Natural killer cell (primary cell): ENCODE data around the gene OR10A3. TPM values are rescaled to one million over a fixed set of nuclear protein-coding genes. Genes with fewer than 3 reads are reported as not detected.

Experiments used
- ATAC-seq, 3 donors: fragments of 150-1000 bp in 2 of 3; fragments of 200-7000 bp in 1 of 3; cut with Tn5 transposase; 1 replicate in 1 of 3; 2 replicates in 2 of 3; pipeline ENCODE4 v1.10.0; 2021; ENCODE audit warnings: mild to moderate bottlenecking in 2 of 3, moderate library complexity in 2 of 3
- DNase-seq, 2 donors: peaks; one replicate each; pipeline versions ENCODE4 v3.0.0 to v3.0.0-alpha.2; 2013 to 2021; ENCODE audit warnings: mixed read lengths in 1 of 2
- H3K27ac ChIP-seq: one replicate; pipeline ENCODE4 v1.5.1; 2013; ENCODE audit warnings: mild to moderate bottlenecking, low read length
- H3K27me3 ChIP-seq: one replicate; pipeline ENCODE4 v1.6.1; 2013; ENCODE audit warnings: low read length; ENCODE audit not compliant: control insufficient read depth, insufficient read depth
- H3K36me3 ChIP-seq: one replicate; pipeline ENCODE4 v1.6.1; 2013; ENCODE audit warnings: low read length; ENCODE audit not compliant: control insufficient read depth, insufficient read depth
- H3K4me1 ChIP-seq: one replicate; pipeline ENCODE4 v1.6.1; 2013; ENCODE audit warnings: low read length; ENCODE audit not compliant: control insufficient read depth, insufficient read depth
- H3K4me3 ChIP-seq: one replicate; pipeline ENCODE4 v1.5.1; 2013; ENCODE audit warnings: low read length
- H3K9me3 ChIP-seq: one replicate; pipeline ENCODE4 v1.6.1; 2013; ENCODE audit warnings: low read length; ENCODE audit not compliant: control insufficient read depth, insufficient read depth
- H3K27ac Mint-ChIP-seq, 2 donors: one replicate each; pipeline ENCODE4 v1.8.0; 2022; ENCODE audit warnings: mild to moderate bottlenecking in 2 of 2, mixed read lengths in 2 of 2, moderate library complexity in 1 of 2
- H3K27me3 Mint-ChIP-seq, 2 donors: one replicate each; pipeline ENCODE4 v1.8.0; 2022; ENCODE audit warnings: low read depth in 2 of 2, mixed read lengths in 2 of 2
- H3K36me3 Mint-ChIP-seq: one replicate; pipeline ENCODE4 v1.8.0; 2022; ENCODE audit warnings: mixed read lengths
- H3K4me1 Mint-ChIP-seq, 2 donors: one replicate each; pipeline ENCODE4 v1.8.0; 2022; ENCODE audit warnings: mixed read lengths in 2 of 2
- H3K4me3 Mint-ChIP-seq: one replicate; pipeline ENCODE4 v1.8.0; 2022; ENCODE audit warnings: mild to moderate bottlenecking, moderate library complexity, mixed read lengths
- H3K9me3 Mint-ChIP-seq, 2 donors: one replicate each; pipeline ENCODE4 v1.8.0; 2022; ENCODE audit warnings: mixed read lengths in 2 of 2
- WGBS: methylation state at CpG from one replicate; pipeline ENCODE4 v1.1.7; 2013; ENCODE audit warnings: missing lambda C conversion rate; ENCODE audit not compliant: insufficient coverage; 5-methylcytosine and 5-hydroxymethylcytosine counted together
- intact Hi-C: fragments of 100-400 bp; cut with micrococcal nuclease; formaldehyde crosslinking; loops from one replicate; pipeline ENCODE4 v1.14.2; 2022
- total RNA-seq, 4 donors: library from RNA; stranded (reverse); fragments of 120-200 nt in 1 of 4; gene quantifications; one replicate each; pipeline versions ENCODE4 v1.2.3 to v1.2.4, GENCODE V29; 2013 to 2022
- TF ChIP-seq, protein P1 (sequence below): fragments of 200-600 bp; IDR thresholded peaks from one replicate; pipeline ENCODE4 v1.8.0; 2022; ENCODE audit warnings: antibody characterized with exemption

OR10A3 gene
- total RNA-seq, 3 donors from 2014 or later (not counting 1 experiment from before 2014, with no cell fraction given): not detected

DNA sequence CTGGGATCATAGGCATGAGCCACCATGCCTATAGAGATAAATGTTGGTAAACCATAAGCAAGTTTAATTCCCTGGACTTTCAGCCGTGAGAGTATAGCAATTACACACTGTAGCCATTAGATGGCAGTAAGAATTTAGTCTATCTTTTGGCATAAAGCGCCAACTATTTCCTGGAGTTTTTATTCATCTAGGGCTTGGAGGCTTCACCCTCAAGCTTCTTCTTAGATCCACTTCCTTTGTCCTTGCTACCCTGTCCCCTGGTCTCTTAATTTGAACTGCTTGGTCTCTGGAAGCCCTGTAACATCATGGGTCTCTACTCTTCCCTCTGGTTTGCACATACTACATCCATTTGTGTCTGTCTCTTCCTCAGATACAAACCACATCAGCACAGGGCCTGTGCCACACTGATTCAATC, 48.7 kb downstream of the OR10A3 start:
- intact Hi-C loops: loop anchor here (2.0 kb wide), 1 partner anchor 94 kb away; the partner anchor contains the start of gene EIF3F
- H3K9me3 ChIP-seq: no peaks in the 10 kb centered on the region
- Mint-ChIP-seq H3K4me1 (no peaks in the 10 kb centered on the region), H3K27me3 (peaks cover 0 to 33% of the 10 kb centered on the region in 2 donors), H3K27ac (no peak overlapping the region), H3K9me3 (no peaks in the 10 kb centered on the region), H3K4me3 (no peak overlapping the region), H3K36me3 (no peaks in the 10 kb centered on the region)
- no peaks in the 10 kb centered on the region for H3K4me1 ChIP-seq
- no peak overlapping the region for H3K4me3 ChIP-seq
- peak in 1 of 2 donors; percentile 58 for DNase-seq
- H3K36me3 ChIP-seq: no peaks in the 10 kb centered on the region
- ATAC-seq: peak in 2 of 3 donors; percentile 52 to 68
- TF ChIP-seq, protein P1, sequence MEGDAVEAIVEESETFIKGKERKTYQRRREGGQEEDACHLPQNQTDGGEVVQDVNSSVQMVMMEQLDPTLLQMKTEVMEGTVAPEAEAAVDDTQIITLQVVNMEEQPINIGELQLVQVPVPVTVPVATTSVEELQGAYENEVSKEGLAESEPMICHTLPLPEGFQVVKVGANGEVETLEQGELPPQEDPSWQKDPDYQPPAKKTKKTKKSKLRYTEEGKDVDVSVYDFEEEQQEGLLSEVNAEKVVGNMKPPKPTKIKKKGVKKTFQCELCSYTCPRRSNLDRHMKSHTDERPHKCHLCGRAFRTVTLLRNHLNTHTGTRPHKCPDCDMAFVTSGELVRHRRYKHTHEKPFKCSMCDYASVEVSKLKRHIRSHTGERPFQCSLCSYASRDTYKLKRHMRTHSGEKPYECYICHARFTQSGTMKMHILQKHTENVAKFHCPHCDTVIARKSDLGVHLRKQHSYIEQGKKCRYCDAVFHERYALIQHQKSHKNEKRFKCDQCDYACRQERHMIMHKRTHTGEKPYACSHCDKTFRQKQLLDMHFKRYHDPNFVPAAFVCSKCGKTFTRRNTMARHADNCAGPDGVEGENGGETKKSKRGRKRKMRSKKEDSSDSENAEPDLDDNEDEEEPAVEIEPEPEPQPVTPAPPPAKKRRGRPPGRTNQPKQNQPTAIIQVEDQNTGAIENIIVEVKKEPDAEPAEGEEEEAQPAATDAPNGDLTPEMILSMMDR: no peak
- no peak overlapping the region for H3K27ac ChIP-seq
- WGBS: 14% methylated on average over 2 of the region's 2 CpGs
- H3K27me3 ChIP-seq: no peaks in the 10 kb centered on the region

DNA sequence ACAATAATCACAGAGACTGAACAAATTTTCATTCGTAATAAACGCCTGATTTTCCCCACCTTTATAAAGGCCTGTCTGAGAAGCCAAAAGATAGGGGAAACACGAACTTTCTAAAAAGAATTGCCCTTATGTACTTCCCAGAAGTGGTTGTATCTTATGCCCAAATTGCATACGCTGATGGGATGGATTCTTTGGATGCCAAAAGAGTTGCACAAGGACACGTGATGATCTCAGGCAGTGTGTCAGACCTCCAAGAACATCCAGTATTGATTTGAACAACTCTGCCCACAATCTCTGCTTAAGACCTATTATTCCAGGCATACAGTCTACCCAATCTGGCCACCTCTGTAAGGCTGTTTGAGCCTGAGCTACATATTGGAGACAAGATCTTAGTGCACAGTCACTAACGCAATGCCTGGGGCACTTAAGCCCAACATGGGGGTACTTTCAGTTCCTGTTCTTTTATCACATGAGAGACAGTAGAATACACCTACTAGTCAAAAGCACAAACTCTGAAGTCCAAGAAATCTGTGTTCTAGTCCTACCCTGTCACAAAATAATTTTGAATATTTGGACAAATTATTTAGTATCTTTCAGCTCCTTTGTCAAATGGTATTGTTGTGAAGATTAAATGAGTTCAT, 49.3 kb downstream of the OR10A3 start:
- WGBS: 66% methylated on average over 6 of the region's 6 CpGs
- Histone ChIP-seq H3K4me1 (no peaks in the 10 kb centered on the region), H3K36me3 (no peaks in the 10 kb centered on the region), H3K27ac (no peak overlapping the region), H3K4me3 (no peak overlapping the region), H3K27me3 (no peaks in the 10 kb centered on the region), H3K9me3 (no peaks in the 10 kb centered on the region)
- Mint-ChIP-seq H3K27me3 (peaks cover 0 to 33% of the 10 kb centered on the region in 2 donors), H3K9me3 (no peaks in the 10 kb centered on the region), H3K27ac (no peak overlapping the region), H3K4me3 (no peak overlapping the region), H3K4me1 (no peaks in the 10 kb centered on the region), H3K36me3 (no peaks in the 10 kb centered on the region)
- ATAC-seq (no peak), DNase-seq (no peak)
- TF ChIP-seq, protein P1: no peak
- intact Hi-C loops: loop anchor here (2.0 kb wide), 1 partner anchor 95 kb away; the partner anchor contains the start of gene EIF3F

DNA sequence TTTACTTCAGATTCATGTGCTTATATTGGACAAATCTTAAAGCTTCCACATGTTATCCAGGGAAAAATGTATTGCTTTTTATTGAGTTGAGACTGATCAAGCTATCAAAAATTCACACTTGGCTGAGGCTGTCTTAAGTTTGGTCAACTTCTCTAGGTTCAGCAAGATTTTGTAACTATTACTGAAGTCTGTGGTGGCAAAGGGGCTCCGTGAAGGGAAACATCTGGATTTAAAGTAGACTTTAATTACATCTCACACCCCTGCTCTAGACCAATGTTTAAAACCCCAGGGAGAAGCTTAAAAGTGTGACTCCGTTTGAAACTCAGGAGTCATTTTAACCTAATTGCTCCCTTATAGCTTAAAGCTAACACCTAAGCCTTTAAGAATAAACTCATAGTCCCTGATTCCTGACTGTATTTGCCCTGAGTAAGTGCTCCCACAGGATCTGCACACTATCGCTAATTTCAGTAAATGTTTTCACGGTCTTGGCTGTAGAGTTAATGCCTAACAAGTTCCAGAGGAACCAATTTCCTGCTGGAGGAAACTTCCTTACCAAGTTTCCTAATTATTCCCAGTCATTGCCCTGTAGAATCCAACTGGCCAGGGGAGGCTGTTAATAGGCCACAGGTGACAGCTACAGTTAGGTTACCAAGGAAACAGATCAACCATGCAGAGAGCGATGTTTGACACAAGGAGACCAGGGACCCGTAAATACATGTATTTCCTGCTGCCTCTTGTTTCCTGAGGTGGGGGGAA, 50.9 kb downstream of the OR10A3 start:
- Mint-ChIP-seq H3K9me3 (no peaks in the 10 kb centered on the region), H3K4me1 (no peaks in the 10 kb centered on the region), H3K36me3 (no peaks in the 10 kb centered on the region), H3K27ac (no peak overlapping the region), H3K4me3 (no peak overlapping the region), H3K27me3 (peaks cover 0 to 38% of the 10 kb centered on the region in 2 donors)
- DNase-seq (no peak), ATAC-seq (no peak)
- no peak overlapping the region for H3K4me3 ChIP-seq
- 22% methylated on average over 6 of the region's 6 CpGs for WGBS
- no peak overlapping the region for H3K27ac ChIP-seq
- H3K27me3 ChIP-seq: no peaks in the 10 kb centered on the region
- H3K36me3 ChIP-seq: no peaks in the 10 kb centered on the region
- H3K9me3 ChIP-seq: no peaks in the 10 kb centered on the region
- intact Hi-C loops: no loop called here
- TF ChIP-seq, protein P1: no peak
- H3K4me1 ChIP-seq: no peaks in the 10 kb centered on the region
